CD1c-positive myeloid dendritic cell (primary cell): ENCODE measurements around the gene POC1B.
"Not testable (repeated sequence)": the region's sequence is repeated elsewhere in the genome, so short reads cannot be mapped to it uniquely, and the experiment has no call there.

Source experiments
- DNase-seq: peaks from one replicate; pipeline ENCODE4 v3.0.0-alpha.2; 2016; ENCODE audit errors: extremely low spot score

POC1B gene

GRCh38 chr12:89464974-89465592 is 60.8 kb downstream of the POC1B start:
- no peak for DNase-seq

- DNase-seq: peak; percentile 78
Measured at GRCh38 chr12:89461649-89462612, 63.9 kb downstream of the POC1B start.

GRCh38 chr12:89461190-89461589 is 64.7 kb downstream of the POC1B start:
- no peak for DNase-seq

GRCh38 chr12:89459279-89459678 is 66.6 kb downstream of the POC1B start:
- not testable (repeated sequence) for DNase-seq

GRCh38 chr12:89456565-89456964 is 69.3 kb downstream of the POC1B start:
- DNase-seq: no peak

GRCh38 chr12:89454080-89454848 is 71.6 kb downstream of the POC1B start:
- no peak for DNase-seq

- peak; percentile 49 for DNase-seq
Measured at GRCh38 chr12:89453121-89453978, 72.5 kb downstream of the POC1B start.

GRCh38 chr12:89451841-89452251 is 74.0 kb downstream of the POC1B start:
- peak; percentile 46 for DNase-seq

- DNase-seq: no peak
Measured at GRCh38 chr12:89450907-89451306, 74.9 kb downstream of the POC1B start.

- DNase-seq: no peak
Measured at GRCh38 chr12:89448951-89449371, 76.9 kb downstream of the POC1B start.

- no peak for DNase-seq
Measured at GRCh38 chr12:89448526-89448925, 77.3 kb downstream of the POC1B start.

- DNase-seq: peak; percentile 29
Measured at GRCh38 chr12:89439941-89440340, 85.9 kb downstream of the POC1B start.

GRCh38 chr12:89437231-89437630 is 88.6 kb downstream of the POC1B start:
- DNase-seq: peak; percentile 48

GRCh38 chr12:89436062-89436461 is 89.8 kb downstream of the POC1B start:
- no peak for DNase-seq

GRCh38 chr12:89433634-89434033 is 92.2 kb downstream of the POC1B start:
- DNase-seq: peak; percentile 57

GRCh38 chr12:89432396-89432795 is 93.5 kb downstream of the POC1B start:
- DNase-seq: no peak

- no peak for DNase-seq
Measured at GRCh38 chr12:89429528-89429927, 96.3 kb downstream of the POC1B start.

GRCh38 chr12:89427508-89428156 is 98.2 kb downstream of the POC1B start:
- DNase-seq: peak; percentile 63

GRCh38 chr12:89424846-89425245 is 101.0 kb downstream of the POC1B start:
- DNase-seq: no peak

- DNase-seq: peak; percentile 60
Measured at GRCh38 chr12:89424389-89424788, 101.5 kb downstream of the POC1B start.
